Neuron (in vitro differentiated cells): ENCODE measurements around the gene NVL.

ENCODE experiments used
- H2AFZ ChIP-seq: one replicate; pipeline ENCODE4 v1.6.1; 2013; ENCODE audit warnings: low read depth, mild to moderate bottlenecking, inconsistent platforms, low read length, moderate library complexity
- H3K27me3 ChIP-seq: one replicate; pipeline ENCODE4 v1.6.1; 2013; ENCODE audit warnings: low read length; ENCODE audit not compliant: insufficient read depth
- H3K36me3 ChIP-seq: one replicate; pipeline ENCODE4 v1.6.1; 2013; ENCODE audit warnings: low read length; ENCODE audit not compliant: insufficient read depth
- H3K4me1 ChIP-seq: one replicate; pipeline ENCODE4 v1.6.1; 2013; ENCODE audit warnings: low read length; ENCODE audit not compliant: insufficient read depth
- H3K4me3 ChIP-seq: 2 replicates; pipeline ENCODE4 v1.5.1; 2013; ENCODE audit warnings: mild to moderate bottlenecking, low read length, moderate library complexity
- H3K9me3 ChIP-seq: one replicate; pipeline ENCODE4 v1.6.1; 2013; ENCODE audit warnings: low read length

Gene NVL

DNA sequence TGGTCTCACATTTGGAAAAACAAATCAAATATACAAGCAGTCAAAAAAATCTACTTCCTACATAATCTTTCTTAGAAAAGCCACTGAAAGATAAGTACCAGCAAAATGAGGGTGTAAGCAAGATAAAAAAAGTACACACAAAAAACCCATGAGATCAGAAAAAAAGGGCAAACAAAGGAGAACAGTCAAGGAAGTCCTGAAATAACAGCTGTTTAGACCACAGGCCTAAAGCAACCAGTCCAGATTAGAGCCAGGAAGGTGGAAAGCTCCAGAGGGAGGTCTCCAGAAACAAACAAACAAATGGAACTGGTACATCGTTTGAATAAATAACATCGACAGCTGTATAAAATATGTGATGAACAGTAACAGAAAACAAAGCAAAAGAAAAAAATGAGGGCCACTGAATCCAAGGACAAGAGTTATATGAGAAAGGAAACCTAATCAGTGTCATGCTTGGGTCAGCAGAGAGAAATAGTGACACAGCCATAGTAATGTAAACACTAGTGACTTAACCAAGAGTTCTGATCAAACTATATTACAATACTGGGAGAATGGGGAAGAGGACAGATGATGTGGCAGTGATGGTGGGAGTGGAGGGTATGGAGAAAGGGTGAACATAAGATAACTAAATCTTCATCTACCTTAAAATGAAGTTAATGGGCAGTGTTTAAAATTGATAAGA lies 67.5 kb downstream of the NVL start:
- Histone ChIP-seq H2AFZ (no peak overlapping the region), H3K27me3 (no peaks in the 10 kb centered on the region), H3K4me1 (no peaks in the 10 kb centered on the region), H3K9me3 (no peaks in the 10 kb centered on the region), H3K4me3 (no peak overlapping the region), H3K36me3 (peaks cover 28% of the 10 kb centered on the region)

DNA sequence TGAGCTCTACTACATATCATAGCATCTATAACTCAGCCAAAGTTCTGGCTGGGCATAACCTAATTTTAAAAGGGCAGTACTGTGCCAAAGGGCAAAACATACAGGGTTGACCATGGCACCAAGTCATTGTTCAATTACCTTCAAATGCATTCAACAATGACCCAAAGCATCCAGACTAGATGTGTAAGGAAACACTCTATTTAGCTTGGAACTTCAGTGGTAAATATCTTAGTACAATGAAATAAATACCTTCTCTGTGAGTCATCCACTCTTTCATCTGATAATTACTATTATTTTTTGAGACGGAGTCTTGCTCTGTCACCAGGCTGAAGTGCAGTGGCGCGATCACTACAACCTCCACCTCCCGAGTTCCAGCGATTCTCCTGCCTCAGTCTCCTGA lies 70.0 kb downstream of the NVL start:
- Histone ChIP-seq H3K4me3 (no peak overlapping the region), H3K9me3 (no peaks in the 10 kb centered on the region), H2AFZ (no peak overlapping the region), H3K36me3 (peaks cover 9% of the 10 kb centered on the region), H3K4me1 (no peaks in the 10 kb centered on the region), H3K27me3 (no peaks in the 10 kb centered on the region)

DNA sequence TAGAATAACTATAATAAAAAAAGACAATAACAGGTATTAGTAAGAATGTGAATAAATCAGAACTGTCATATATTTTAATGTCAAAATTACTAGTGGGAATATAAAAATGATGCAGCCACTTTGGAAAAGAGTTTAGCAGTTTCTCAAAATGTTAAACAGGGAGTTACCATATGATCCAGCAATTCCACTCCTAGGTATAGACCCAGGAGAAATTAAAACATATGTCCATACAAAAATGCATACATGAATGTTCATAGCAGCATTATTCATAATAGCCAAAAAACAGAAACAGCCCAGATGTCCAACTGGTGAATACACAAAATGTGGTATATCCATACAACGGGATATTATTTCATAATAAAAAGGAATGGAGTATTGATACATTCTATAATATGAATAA lies 71.6 kb downstream of the NVL start:
- no peak overlapping the region for H2AFZ ChIP-seq
- H3K36me3 ChIP-seq: peaks cover 8% of the 10 kb centered on the region
- H3K27me3 ChIP-seq: no peaks in the 10 kb centered on the region
- no peaks in the 10 kb centered on the region for H3K9me3 ChIP-seq
- no peaks in the 10 kb centered on the region for H3K4me1 ChIP-seq
- no peak overlapping the region for H3K4me3 ChIP-seq

DNA sequence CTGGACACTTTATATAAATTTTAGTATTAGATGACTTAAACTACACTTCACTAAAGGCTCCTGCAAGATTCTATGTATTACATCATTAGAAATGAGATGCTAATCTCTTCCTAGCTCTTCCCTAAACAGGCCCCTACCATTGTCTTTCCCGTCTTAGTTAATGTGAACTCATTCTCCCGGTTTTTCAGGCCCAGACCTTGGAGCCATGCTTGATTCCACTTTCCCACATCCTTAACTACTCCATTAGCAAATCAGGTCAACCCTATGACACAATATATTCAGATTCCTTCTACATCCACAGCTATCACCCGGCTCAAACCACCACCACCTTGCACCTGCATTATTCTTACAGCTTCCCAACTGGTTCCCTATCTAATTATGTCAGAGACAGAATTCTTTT lies 73.3 kb downstream of the NVL start:
- Histone ChIP-seq H3K27me3 (no peaks in the 10 kb centered on the region), H3K36me3 (peaks cover 4% of the 10 kb centered on the region), H3K4me3 (no peak overlapping the region), H3K4me1 (no peaks in the 10 kb centered on the region), H3K9me3 (no peaks in the 10 kb centered on the region), H2AFZ (no peak overlapping the region)

DNA sequence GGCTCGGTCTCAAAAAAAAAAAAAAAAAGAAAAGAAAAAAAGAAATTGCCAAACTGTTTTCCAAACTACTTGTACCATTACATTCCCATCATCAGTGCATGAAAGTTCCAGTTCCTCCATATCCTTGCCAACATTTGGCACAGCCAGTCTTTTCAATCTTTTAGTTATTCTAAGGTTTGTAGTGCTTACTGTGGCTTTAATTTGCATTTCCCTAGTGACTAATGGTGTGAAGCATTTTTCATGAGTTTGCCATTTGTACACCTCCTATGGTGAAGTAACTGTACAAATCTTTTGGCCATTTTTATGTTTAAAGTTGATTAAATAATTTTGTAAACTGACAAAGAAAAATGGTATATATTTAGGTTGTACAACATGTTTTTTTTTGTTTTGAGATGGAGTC lies 76.3 kb downstream of the NVL start:
- Histone ChIP-seq H3K27me3 (no peaks in the 10 kb centered on the region), H3K36me3 (peaks cover 12% of the 10 kb centered on the region), H3K4me3 (no peak overlapping the region), H3K4me1 (no peaks in the 10 kb centered on the region), H3K9me3 (no peaks in the 10 kb centered on the region), H2AFZ (no peak overlapping the region)

DNA sequence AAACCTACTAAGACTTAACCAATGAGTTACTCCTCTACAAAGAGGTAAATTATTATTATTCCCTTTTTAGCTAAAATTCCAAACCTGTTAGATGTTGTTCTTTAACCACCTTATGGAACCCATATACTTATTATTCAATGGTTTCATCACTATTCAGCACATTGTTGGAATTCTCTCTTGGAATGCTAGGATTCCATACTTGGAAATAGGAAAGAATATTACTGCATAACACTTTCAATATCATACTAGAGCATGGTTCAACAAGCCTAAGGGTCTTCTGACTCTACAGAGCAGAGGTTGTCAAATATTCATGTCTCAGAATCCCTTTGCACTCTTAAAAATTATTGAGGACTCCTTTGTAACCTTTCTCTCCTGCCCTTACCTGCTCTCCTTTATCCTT lies 77.5 kb downstream of the NVL start:
- no peaks in the 10 kb centered on the region for H3K27me3 ChIP-seq
- no peaks in the 10 kb centered on the region for H3K9me3 ChIP-seq
- no peaks in the 10 kb centered on the region for H3K4me1 ChIP-seq
- no peak overlapping the region for H2AFZ ChIP-seq
- H3K36me3 ChIP-seq: peaks cover 24% of the 10 kb centered on the region
- H3K4me3 ChIP-seq: no peak overlapping the region

DNA sequence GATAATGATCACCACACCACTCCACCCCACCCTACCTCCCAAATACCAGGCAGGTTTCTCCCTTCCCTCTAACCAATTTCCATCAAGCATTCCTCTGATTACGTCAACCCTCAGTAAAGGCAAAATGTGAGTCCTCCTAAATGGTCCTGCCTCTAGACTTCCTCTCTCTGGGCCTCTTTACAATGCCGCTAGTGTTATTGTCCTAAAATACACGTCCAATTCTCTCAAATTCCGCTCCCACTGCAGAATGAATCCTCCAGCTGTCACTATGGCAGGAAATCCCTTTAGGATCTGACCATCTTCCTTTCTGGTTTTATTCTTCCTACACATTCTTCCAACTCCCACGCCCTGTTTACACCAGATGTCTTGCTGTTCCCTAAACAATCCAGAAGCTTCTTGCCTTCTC lies 78.2 kb downstream of the NVL start:
- H3K4me3 ChIP-seq: no peak overlapping the region
- no peak overlapping the region for H2AFZ ChIP-seq
- H3K4me1 ChIP-seq: no peaks in the 10 kb centered on the region
- H3K36me3 ChIP-seq: peaks cover 27% of the 10 kb centered on the region
- no peaks in the 10 kb centered on the region for H3K27me3 ChIP-seq
- H3K9me3 ChIP-seq: no peaks in the 10 kb centered on the region

DNA sequence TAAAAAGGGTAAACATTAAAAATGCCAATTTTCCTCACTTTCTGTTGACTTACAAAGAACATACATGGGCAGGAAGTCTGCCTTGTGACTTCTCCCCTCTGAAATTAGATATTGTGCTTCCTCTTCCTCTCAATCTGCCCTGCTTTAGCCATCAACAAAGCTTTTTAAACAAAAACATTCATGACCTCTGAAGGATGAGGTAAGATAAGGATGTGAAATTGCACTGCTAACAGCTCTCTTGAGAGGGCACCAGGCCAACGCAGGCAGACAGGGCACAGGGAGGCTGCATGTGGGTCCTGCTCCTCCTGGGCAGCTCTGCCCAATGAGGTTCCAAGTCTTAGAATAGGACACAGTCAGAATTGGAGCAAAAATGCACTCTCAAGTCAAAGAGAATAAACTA lies 84.8 kb downstream of the NVL start:
- Histone ChIP-seq H2AFZ (no peak overlapping the region), H3K9me3 (no peaks in the 10 kb centered on the region), H3K4me1 (no peaks in the 10 kb centered on the region), H3K4me3 (no peak overlapping the region), H3K36me3 (peaks cover 36% of the 10 kb centered on the region), H3K27me3 (no peaks in the 10 kb centered on the region)

DNA sequence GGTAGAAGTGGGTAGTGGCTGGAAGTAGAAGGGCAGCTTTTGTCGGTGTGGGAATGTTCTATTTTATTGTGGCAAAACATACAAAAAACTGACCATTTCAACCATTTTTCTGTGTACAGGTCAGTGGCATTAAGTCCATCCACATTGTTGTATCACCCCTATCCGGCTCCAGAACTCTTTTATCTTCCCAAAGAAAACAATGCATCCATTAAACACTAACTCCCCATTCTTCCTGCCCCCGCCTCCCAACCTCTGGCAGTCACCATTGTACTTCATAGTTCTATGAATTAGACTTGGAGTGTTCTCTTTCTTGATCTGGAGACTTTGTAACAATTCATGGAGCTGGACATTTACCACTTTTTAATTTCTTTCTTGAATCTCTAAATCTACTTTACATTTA lies 91.2 kb downstream of the NVL start:
- no peaks in the 10 kb centered on the region for H3K4me1 ChIP-seq
- no peaks in the 10 kb centered on the region for H3K27me3 ChIP-seq
- peaks cover 40% of the 10 kb centered on the region for H3K36me3 ChIP-seq
- no peak overlapping the region for H3K4me3 ChIP-seq
- H2AFZ ChIP-seq: no peak overlapping the region
- H3K9me3 ChIP-seq: no peaks in the 10 kb centered on the region

DNA sequence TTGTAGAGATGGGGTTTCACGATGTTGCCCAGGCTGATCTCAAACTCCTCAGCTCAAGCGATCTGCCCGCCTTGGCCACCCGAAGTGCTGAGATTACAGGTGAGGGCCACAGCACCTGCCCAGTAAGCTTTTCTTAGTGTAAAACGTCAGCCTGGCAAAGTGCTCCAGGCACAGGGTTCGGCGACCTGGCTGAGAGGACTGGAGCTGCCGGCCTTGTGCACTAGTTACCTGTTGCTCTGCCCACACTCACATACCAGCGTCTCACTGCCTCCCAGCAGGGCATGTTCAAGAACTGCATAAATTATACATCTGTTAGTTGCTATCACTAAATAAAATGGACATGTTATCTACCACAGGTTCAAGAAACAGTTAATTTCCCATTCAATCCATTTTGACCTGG lies 91.8 kb downstream of the NVL start:
- peaks cover 44% of the 10 kb centered on the region for H3K36me3 ChIP-seq
- H2AFZ ChIP-seq: no peak overlapping the region
- H3K4me3 ChIP-seq: no peak overlapping the region
- H3K4me1 ChIP-seq: no peaks in the 10 kb centered on the region
- H3K9me3 ChIP-seq: no peaks in the 10 kb centered on the region
- no peaks in the 10 kb centered on the region for H3K27me3 ChIP-seq

DNA sequence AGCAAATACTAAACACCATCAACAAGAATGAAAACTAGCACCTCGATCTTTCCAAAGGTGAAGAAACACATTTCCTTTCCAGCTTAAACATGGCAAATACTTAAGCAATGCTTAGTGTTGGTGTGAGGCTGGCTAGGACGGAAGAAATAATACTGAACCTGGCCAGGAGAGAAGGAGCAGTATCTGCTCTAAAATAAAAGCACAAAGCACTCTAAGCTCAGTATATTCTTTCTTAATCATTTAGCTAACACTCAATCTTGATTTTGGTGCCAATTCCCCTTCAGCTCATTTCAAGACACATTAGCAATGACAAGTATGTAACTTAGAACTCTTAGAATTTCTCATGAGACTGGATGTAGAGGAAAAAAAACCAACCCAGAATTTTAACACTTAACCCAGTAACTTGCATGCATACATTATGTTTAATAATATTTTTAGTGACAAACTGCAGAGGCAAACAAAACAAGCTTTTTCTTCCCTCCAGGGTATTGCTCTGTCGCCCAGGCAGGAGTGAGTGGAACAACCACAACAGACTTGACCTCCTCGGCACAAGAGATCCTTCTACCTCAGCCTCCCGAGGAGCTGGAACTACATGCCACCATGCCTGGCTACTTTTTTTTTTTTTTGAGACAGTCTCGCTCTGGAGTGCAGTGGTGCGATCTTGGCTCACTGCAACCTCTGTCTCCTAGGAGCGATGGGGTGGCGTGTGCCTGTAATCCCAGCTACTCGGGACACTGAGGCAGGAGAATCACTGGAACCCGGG lies 92.7 kb downstream of the NVL start:
- Histone ChIP-seq H3K27me3 (no peaks in the 10 kb centered on the region), H2AFZ (no peak overlapping the region), H3K4me1 (no peaks in the 10 kb centered on the region), H3K4me3 (no peak overlapping the region), H3K36me3 (peaks cover 53% of the 10 kb centered on the region), H3K9me3 (no peaks in the 10 kb centered on the region)

DNA sequence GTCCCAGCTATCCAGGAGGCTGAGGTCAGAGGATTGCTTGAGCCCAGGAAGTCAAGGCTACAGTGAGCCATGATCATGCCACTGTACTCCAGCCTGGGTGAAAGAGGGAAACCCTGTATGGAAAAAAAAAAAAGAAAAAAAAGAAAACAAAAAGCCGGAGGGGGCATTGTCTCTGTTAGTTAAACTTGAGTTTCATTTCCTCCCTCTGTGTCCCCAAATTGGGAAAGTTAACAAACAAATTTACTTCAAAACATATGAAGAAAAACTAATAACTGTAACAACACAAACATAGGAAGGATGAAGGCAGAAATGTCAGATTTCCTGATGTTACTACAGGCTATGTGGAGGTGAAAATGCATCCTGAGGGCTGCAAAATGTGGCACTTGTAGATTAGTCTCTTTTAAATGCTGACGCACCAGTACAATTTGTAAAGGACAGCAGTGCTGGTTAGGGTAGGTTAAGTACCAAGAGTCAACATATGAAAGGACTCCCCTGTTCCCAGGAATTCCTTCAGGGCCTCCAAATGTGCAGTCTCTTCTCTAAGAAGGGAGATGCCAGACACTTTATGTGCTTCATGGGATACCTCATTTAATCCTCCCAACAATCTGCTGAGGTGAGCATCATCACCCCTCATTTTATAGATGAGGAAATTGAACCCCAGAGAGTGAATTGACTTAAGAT lies 94.0 kb downstream of the NVL start:
- no peak overlapping the region for H3K4me3 ChIP-seq
- H3K9me3 ChIP-seq: no peaks in the 10 kb centered on the region
- H2AFZ ChIP-seq: no peak overlapping the region
- H3K27me3 ChIP-seq: no peaks in the 10 kb centered on the region
- H3K36me3 ChIP-seq: peaks cover 56% of the 10 kb centered on the region
- H3K4me1 ChIP-seq: no peaks in the 10 kb centered on the region

DNA sequence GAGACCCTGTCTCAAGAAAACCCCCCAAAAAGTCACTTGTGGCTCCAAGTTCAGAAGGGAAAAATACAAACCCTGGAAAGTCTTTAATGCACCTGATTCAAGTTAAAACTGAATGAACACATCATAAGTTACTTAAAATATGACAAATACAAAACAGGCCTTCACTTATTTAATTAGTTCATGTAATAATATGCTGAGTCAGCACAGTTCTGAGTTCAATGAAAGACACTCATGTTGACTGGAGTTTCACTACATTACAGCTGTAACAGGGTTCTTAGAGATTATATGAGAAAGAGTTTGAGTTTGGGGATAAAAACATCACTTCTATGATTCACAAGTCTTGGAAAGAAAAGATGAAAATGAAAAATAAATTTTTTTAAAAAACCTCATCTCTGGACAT lies 96.0 kb downstream of the NVL start:
- Histone ChIP-seq H3K36me3 (peaks cover 59% of the 10 kb centered on the region), H3K4me3 (no peak overlapping the region), H3K4me1 (no peaks in the 10 kb centered on the region), H3K27me3 (no peaks in the 10 kb centered on the region), H2AFZ (no peak overlapping the region), H3K9me3 (no peaks in the 10 kb centered on the region)
